ENCODE measurements around the gene TTC39B.

DNA sequence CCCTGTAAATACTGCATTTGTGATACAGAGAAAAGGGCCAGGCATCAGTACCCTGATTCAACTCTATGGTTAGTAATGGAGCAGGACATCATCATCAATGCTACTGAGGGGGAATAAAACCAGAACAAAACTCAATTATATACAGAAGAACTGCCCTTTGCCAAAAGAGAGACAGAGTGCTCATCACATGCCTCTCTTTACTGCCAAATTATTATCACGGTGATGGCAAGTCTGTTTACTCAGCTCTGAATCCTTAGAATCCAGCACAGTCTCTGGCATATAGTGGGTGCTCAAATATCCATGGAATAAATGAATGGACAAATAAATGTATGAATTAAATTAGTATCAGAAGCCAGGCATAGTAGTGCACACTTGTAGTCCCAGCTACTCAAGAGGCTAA, 130.2 kb downstream of the TTC39B start:
- no peak for TF ChIP-seq CTCF (IDR thresholded peaks at IDR 0.05; ENCODE audit: low read length)
- no peak for TF ChIP-seq EZH2phosphoT487 (IDR thresholded peaks at IDR 0.05; ENCODE audit: low read length)
- TF ChIP-seq EZH2 (optimal IDR thresholded peaks at IDR 0.05; ENCODE audit: low read depth, low read length), result no peak

All from MM.1S (cell line).